ENCODE measurements around the gene CDC42BPB. TPM values are rescaled to one million over a fixed set of nuclear protein-coding genes. Genes with fewer than 3 reads are reported as not detected.

CDC42BPB gene
- total and polyA plus RNA-seq, 12 donors: 29.6 to 83.6 (median 69.3) TPM

DNA sequence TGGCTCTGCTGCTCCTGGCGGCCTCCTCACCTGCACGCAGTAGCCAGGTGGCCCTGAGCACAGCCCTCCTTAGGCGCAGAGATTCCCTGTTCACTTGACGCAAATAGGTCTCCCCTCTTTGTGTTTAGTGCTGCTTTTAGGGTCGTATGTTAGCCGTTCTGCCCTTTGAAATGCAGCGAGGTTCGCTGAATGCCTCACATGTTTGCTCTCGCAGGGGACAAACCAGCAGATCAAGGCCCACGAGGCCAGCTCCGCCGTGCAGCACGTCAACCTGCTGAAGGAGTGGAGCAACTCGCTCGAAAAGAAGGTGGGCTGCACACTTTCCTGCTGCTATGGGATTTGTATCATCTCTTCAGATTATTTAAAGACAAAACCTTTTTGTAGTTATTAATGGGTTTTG, 166.2 kb downstream of the CDC42BPB start:
- intact Hi-C loops (cut with DNase I): no loop called here
- peaks cover 0 to 97% (median 9%) of the 10 kb centered on the region in 9 donors for H3K36me3 ChIP-seq
- 86 to 92% methylated on average over 14 to 15 of the region's 15 CpGs for WGBS, 2 donors

DNA sequence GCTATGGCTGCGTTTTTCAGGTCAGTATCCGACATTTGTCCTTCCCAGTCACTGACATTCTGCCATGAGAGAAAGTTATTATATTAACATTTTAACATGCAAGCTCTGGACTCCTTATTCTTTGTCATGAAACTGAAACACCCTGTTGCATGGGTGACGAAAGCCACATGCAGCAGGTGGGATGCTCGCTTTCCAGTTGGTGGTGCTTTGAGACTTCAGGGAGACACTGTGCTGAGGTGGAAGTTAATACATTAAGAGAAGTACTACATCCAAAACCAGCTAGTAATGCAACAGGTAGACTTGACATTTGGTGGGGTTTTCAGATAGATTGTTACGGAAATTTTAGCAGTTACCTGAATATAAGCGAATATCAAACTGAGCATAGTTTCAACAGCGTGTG, 167.7 kb downstream of the CDC42BPB start:
- no peak for DNase-seq
- H3K36me3 ChIP-seq: peaks cover 0 to 96% (median 9%) of the 10 kb centered on the region in 9 donors
- TF ChIP-seq, protein P1, sequence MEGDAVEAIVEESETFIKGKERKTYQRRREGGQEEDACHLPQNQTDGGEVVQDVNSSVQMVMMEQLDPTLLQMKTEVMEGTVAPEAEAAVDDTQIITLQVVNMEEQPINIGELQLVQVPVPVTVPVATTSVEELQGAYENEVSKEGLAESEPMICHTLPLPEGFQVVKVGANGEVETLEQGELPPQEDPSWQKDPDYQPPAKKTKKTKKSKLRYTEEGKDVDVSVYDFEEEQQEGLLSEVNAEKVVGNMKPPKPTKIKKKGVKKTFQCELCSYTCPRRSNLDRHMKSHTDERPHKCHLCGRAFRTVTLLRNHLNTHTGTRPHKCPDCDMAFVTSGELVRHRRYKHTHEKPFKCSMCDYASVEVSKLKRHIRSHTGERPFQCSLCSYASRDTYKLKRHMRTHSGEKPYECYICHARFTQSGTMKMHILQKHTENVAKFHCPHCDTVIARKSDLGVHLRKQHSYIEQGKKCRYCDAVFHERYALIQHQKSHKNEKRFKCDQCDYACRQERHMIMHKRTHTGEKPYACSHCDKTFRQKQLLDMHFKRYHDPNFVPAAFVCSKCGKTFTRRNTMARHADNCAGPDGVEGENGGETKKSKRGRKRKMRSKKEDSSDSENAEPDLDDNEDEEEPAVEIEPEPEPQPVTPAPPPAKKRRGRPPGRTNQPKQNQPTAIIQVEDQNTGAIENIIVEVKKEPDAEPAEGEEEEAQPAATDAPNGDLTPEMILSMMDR (IDR thresholded peaks at IDR 0.05): no peak

More for the DNA sequence above, 166.2 kb downstream of the CDC42BPB start:
- no peak for ATAC-seq
- no peak for DNase-seq
- peaks cover 0 to 8% (median 0%) of the 10 kb centered on the region in 9 donors for H3K4me1 ChIP-seq
- H3K9me3 ChIP-seq: no peaks in the 10 kb centered on the region
- TF ChIP-seq, protein P1 (IDR thresholded peaks at IDR 0.05): no peak
- H3K27ac ChIP-seq: no peak overlapping the region
- H3K27me3 ChIP-seq: no peaks in the 10 kb centered on the region
- no peak overlapping the region for H3K4me3 ChIP-seq

DNA sequence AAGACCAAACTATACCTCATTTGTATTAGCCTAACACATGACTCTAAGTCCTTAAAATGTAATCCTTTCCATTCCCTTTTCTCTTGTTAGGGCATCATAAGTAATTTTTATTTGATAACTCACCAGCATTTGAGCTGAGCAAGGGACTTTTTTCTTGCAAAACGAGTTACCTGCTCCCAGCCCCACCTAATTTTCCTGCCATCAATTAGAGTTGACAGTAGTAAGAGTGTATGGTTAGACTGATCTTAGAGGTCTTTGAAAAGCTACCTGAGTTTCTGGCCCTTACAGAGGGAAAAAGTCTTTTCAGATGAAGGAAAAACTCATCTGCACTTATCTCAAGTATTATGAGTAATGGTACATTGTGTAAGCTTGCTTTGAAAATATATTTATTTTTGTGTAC, 168.6 kb downstream of the CDC42BPB start:
- no peak for ATAC-seq
- TF ChIP-seq, protein P1 (IDR thresholded peaks at IDR 0.05): no peak
- WGBS, 2 donors: 85 to 92% methylated on average over 1 of the region's 1 CpG
- H3K9me3 ChIP-seq: no peaks in the 10 kb centered on the region
- H3K27me3 ChIP-seq: no peaks in the 10 kb centered on the region
- DNase-seq: no peak
- peaks cover 0 to 6% (median 0%) of the 10 kb centered on the region in 9 donors for H3K4me1 ChIP-seq
- no peak overlapping the region for H3K27ac ChIP-seq
- intact Hi-C loops (cut with DNase I): no loop called here
- H3K4me3 ChIP-seq: no peak overlapping the region
- peaks cover 0 to 96% (median 9%) of the 10 kb centered on the region in 9 donors for H3K36me3 ChIP-seq

More for the DNA sequence above, 167.7 kb downstream of the CDC42BPB start:
- no peaks in the 10 kb centered on the region for H3K9me3 ChIP-seq
- 97 to 98% methylated on average over 7 of the region's 7 CpGs for WGBS, 2 donors
- intact Hi-C loops (cut with DNase I): no loop called here
- H3K4me1 ChIP-seq: peaks cover 0 to 8% (median 0%) of the 10 kb centered on the region in 9 donors
- ATAC-seq: no peak
- H3K27ac ChIP-seq: no peak overlapping the region
- no peaks in the 10 kb centered on the region for H3K27me3 ChIP-seq
- no peak overlapping the region for H3K4me3 ChIP-seq

DNA sequence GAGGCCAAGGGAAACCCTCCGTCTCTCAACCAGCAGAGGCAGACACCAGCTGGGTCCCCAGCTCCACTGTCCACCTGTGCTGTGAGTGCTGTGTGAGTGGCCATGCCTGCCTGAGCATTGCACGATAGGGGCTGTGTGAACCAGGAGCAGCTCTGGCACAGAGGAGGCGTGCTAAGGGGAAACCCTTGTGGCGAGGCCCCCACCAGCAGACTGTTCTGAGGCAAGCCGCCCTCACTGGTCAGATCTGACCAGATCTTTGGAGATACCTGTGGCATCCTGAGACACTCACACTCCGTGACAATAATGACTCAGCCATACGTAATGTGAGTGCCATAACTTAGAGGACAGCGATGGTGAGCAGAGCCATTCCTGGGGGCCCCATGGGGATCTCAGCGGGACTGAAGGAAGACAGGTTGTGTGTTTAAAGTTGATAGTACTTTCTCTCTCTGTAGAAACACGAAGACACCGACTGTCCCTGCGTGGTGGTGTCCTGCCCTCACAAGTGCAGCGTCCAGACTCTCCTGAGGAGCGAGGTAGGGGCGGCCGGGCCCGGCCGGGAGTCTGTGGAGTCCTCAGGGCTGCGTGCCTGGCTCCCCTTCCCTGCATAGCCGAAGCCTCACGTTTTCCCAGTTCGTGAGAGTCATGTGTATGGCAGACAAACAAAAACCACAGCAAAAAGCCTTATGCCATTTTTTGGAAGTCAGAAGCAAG, 171.5 kb downstream of the CDC42BPB start:
- TF ChIP-seq, protein P1 (IDR thresholded peaks at IDR 0.05): no peak
- no peaks in the 10 kb centered on the region for H3K27me3 ChIP-seq
- H3K36me3 ChIP-seq: peaks cover 0 to 98% (median 9%) of the 10 kb centered on the region in 9 donors
- DNase-seq: no peak
- no peaks in the 10 kb centered on the region for H3K9me3 ChIP-seq
- no peak for ATAC-seq
- H3K4me1 ChIP-seq: no peaks in the 10 kb centered on the region
- H3K4me3 ChIP-seq: no peak overlapping the region
- WGBS, 2 donors: 97% methylated on average over 22 of the region's 22 CpGs
- intact Hi-C loops (cut with DNase I): no loop called here
- no peak overlapping the region for H3K27ac ChIP-seq
